Left ventricle myocardium inferior (tissue), 1 donor: ENCODE data around the gene GADL1. TPM values are rescaled to one million over a fixed set of nuclear protein-coding genes. Genes with fewer than 3 reads are reported as not detected.

Source experiments
- DNase-seq: peaks from one replicate; pipeline ENCODE4 v3.0.0-alpha.2; 2020
- H3K27ac ChIP-seq: fragments of 200-600 bp; replicated peaks from 2 replicates; pipeline ENCODE4 v1.8.0; 2021
- H3K27me3 ChIP-seq: fragments of 200-600 bp; 2 replicates; pipeline ENCODE4 v1.8.0; 2021; ENCODE audit warnings: low read depth
- H3K36me3 ChIP-seq: fragments of 200-600 bp; 2 replicates; pipeline ENCODE4 v1.8.0; 2021
- H3K4me1 ChIP-seq: fragments of 200-600 bp; 2 replicates; pipeline ENCODE4 v1.8.0; 2021
- H3K4me3 ChIP-seq: fragments of 200-600 bp; 2 replicates; pipeline ENCODE4 v1.8.0; 2021; ENCODE audit warnings: mild to moderate bottlenecking, moderate library complexity
- H3K9me3 ChIP-seq: fragments of 200-600 bp; replicated peaks from 2 replicates; pipeline ENCODE4 v1.8.0; 2021
- intact Hi-C: fragments of 100-400 bp; cut with micrococcal nuclease; formaldehyde crosslinking; loops from one replicate; pipeline ENCODE4 v1.11.0; 2022
- total RNA-seq: library from RNA; stranded (reverse); fragmentation: NEBNext Ultra II Directional; extraction: Animal tissue kit (Norgen Biotek cat#: 25700); gene quantifications from one replicate; pipeline ENCODE4 v1.2.1, GENCODE V29; 2021
- TF ChIP-seq, protein P1 (sequence below): fragments of 200-600 bp; IDR thresholded peaks from 2 replicates; pipeline ENCODE4 v1.8.0; 2021; ENCODE audit warnings: antibody characterized with exemption, mild to moderate bottlenecking, borderline replicate concordance
- donor health status: DM: no; HTN: yes; CAD: no; lungs with severe emphysema.

The GADL1 gene
- total RNA-seq, 1 donor from 2014 or later = 0.11 TPM

- TF ChIP-seq, protein P1, sequence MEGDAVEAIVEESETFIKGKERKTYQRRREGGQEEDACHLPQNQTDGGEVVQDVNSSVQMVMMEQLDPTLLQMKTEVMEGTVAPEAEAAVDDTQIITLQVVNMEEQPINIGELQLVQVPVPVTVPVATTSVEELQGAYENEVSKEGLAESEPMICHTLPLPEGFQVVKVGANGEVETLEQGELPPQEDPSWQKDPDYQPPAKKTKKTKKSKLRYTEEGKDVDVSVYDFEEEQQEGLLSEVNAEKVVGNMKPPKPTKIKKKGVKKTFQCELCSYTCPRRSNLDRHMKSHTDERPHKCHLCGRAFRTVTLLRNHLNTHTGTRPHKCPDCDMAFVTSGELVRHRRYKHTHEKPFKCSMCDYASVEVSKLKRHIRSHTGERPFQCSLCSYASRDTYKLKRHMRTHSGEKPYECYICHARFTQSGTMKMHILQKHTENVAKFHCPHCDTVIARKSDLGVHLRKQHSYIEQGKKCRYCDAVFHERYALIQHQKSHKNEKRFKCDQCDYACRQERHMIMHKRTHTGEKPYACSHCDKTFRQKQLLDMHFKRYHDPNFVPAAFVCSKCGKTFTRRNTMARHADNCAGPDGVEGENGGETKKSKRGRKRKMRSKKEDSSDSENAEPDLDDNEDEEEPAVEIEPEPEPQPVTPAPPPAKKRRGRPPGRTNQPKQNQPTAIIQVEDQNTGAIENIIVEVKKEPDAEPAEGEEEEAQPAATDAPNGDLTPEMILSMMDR = no peak
- Histone ChIP-seq H3K27me3 (no peaks in the 10 kb centered on the region), H3K4me1 (peaks cover 40% of the 10 kb centered on the region), H3K4me3 (no peak overlapping the region), H3K27ac (no peak overlapping the region), H3K36me3 (peaks cover 44% of the 10 kb centered on the region), H3K9me3 (peaks cover 8% of the 10 kb centered on the region)
- no peak for DNase-seq
- intact Hi-C loops = loop anchor here (10.0 kb wide), 1 partner anchor 504 kb away; no protein-coding TSS in a partner anchor
Observed at GRCh38 chr3:30698549-30698948, 195.9 kb downstream of the GADL1 start.

GRCh38 chr3:30696896-30697295 is 197.6 kb downstream of the GADL1 start:
- Histone ChIP-seq H3K4me3 (no peak overlapping the region), H3K27me3 (no peaks in the 10 kb centered on the region), H3K27ac (peak overlapping the region; percentile 76), H3K4me1 (peaks cover 56% of the 10 kb centered on the region), H3K36me3 (peaks cover 46% of the 10 kb centered on the region), H3K9me3 (no peaks in the 10 kb centered on the region)
- DNase-seq = no peak
- intact Hi-C loops = loop anchor here (10.0 kb wide), 1 partner anchor 502 kb away; no protein-coding TSS in a partner anchor
- TF ChIP-seq, protein P1 = no peak

DNA sequence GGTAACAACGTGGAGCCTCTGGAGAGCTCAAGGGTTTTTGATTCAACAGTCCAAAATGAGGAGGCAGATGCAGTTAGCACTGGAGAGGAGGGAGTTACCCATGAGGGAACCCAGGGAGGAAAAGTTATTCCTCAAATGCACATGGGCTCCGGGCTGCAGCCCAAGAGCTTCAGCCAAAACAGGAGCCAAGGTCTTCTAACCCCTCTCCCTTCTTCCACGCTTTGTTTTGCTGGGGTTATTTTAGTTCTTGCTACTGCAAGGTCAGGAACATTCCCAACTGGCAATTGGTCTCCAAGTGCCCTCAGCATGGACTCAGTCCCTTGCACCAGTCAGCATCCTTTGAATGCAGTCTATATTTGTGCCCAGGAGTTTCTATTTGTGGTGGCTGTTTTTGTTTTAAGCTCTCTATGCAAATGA is 198.1 kb downstream of the GADL1 start:
- H3K4me1 ChIP-seq = peaks cover 61% of the 10 kb centered on the region
- peak overlapping the region; percentile 76 for H3K27ac ChIP-seq
- no peak overlapping the region for H3K4me3 ChIP-seq
- DNase-seq = peak; percentile 42
- no peaks in the 10 kb centered on the region for H3K9me3 ChIP-seq
- peaks cover 51% of the 10 kb centered on the region for H3K36me3 ChIP-seq
- H3K27me3 ChIP-seq = no peaks in the 10 kb centered on the region
- TF ChIP-seq, protein P1 = no peak
- intact Hi-C loops = loop anchor here (10.0 kb wide), 1 partner anchor 502 kb away; no protein-coding TSS in a partner anchor

DNA sequence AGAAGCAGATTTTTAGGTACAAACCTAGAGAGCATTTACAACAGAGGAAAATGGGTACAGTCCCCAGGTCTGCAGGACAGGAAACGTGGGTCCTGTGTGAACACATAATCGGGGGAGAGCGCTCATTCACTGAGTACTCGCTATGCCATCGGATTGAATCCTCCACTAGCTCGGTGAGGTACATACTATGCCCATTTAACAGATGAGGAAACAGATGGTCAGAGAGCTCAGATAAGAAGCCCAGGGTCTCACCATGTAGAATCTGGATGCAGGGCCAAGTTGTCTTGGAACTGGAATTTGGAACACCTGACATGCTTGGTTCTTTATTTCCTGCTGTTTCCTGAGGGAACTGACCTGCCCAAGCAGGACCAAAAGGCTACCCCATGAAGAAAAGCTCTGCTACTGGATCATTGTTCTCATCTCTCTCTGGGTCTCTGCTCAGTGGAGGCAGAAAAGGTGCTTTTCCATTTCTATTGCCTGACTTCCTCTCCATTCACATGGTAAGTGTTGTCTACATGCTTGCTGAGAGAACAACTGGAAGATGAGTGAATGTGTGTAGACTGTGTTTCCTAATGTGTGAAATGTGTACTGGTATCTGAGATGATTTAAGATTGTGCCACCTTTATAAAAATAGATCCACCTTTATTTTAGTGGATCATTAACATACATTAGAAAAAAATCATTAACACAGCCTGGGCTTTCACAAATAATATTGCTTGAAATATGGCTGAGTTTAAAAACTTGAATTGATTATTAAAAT is 199.0 kb downstream of the GADL1 start:
- peaks cover 70% of the 10 kb centered on the region for H3K4me1 ChIP-seq
- peak overlapping the region; percentile 76 for H3K27ac ChIP-seq
- no peaks in the 10 kb centered on the region for H3K9me3 ChIP-seq
- H3K27me3 ChIP-seq = no peaks in the 10 kb centered on the region
- no peak overlapping the region for H3K4me3 ChIP-seq
- no peak for DNase-seq
- H3K36me3 ChIP-seq = peaks cover 59% of the 10 kb centered on the region
- intact Hi-C loops = loop anchor here (10.0 kb wide), 1 partner anchor 501 kb away; no protein-coding TSS in a partner anchor
- TF ChIP-seq, protein P1 = no peak

DNA sequence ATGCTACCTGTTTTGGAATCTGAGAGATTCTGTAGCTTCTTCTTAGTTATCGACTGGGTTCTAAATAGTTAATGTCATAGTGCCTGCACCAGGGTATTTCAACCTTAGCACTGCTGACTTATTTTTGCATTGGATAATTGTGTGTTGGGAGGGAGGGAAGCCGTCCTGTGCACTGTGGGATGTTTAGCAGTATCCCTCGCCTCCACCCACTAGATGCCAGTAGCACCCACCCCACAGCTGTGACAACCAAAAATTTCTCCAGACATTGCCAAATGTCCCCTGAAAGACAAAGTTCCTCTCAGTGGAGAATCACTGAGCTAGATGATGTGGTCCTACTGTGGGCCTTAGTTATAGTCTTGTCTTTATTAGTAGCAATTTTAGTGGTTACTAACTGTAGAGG is 199.8 kb downstream of the GADL1 start:
- TF ChIP-seq, protein P1 = no peak
- peak overlapping the region; percentile 76 for H3K27ac ChIP-seq
- H3K9me3 ChIP-seq = no peaks in the 10 kb centered on the region
- H3K27me3 ChIP-seq = no peaks in the 10 kb centered on the region
- peaks cover 63% of the 10 kb centered on the region for H3K36me3 ChIP-seq
- peaks cover 78% of the 10 kb centered on the region for H3K4me1 ChIP-seq
- no peak overlapping the region for H3K4me3 ChIP-seq
- no peak for DNase-seq
- intact Hi-C loops = loop anchor here (10.0 kb wide), 1 partner anchor 500 kb away; no protein-coding TSS in a partner anchor
